T-cell (primary cell): ENCODE data around the gene TNS4. TPM values are rescaled to one million over a fixed set of nuclear protein-coding genes. Genes with fewer than 3 reads are reported as not detected.

Experiments
- ATAC-seq, 4 experiments: fragments of 200-7000 bp in 3 of 4; fragments of 150-1000 bp in 1 of 4; cut with Tn5 transposase; replicated peaks in 1 of 4; 1 replicate in 3 of 4; 2 replicates in 1 of 4; pipeline ENCODE4 v1.10.0; 2021; ENCODE audit warnings: moderate library complexity in 3 of 4, mild to moderate bottlenecking in 2 of 4, moderate number of reproducible peaks in 1 of 4
- CTCF ChIA-PET, 2 donors: fragments of 300-600 bp; sonication (Branson Sonifier 250); formaldehyde crosslinking; loops; one replicate each; lab custom pipeline; 2022; ENCODE audit warnings: antibody characterized with exemption in 2 of 2; lab: Charles Lee
- POLR2A ChIA-PET, 2 donors: fragments of 300-600 bp; sonication (Branson Sonifier 250); formaldehyde crosslinking; loops; one replicate each; lab custom pipeline; 2022; ENCODE audit warnings: antibody characterized with exemption in 2 of 2; lab: Charles Lee
- DNase-seq, 35 experiments: peaks; one replicate each; pipeline versions ENCODE4 v3.0.0 to v3.0.0-alpha.2; 2013 to 2023
- H3K27ac ChIP-seq: one replicate; pipeline ENCODE4 v1.5.1; 2013; ENCODE audit warnings: low read length
- H3K27me3 ChIP-seq, 2 experiments: replicated peaks in 1 of 2; 1 replicate in 1 of 2; 2 replicates in 1 of 2; pipeline versions ENCODE4 v1.6.1 to v1.7.0; 2013; ENCODE audit warnings: low read length in 1 of 2, mixed read lengths in 1 of 2; ENCODE audit not compliant: control insufficient read depth in 2 of 2, insufficient read depth in 2 of 2; ENCODE audit errors: extremely low read depth in 1 of 2
- H3K36me3 ChIP-seq, 2 donors: 1 replicate in 1 of 2; 2 replicates in 1 of 2; pipeline versions ENCODE4 v1.6.1 to v1.7.0; 2013; ENCODE audit warnings: low read length in 1 of 2; ENCODE audit not compliant: control insufficient read depth in 2 of 2, insufficient read depth in 1 of 2; ENCODE audit errors: extremely low read depth in 1 of 2
- H3K4me1 ChIP-seq, 2 experiments: 1 replicate in 1 of 2; 2 replicates in 1 of 2; pipeline versions ENCODE4 v1.6.1 to v1.7.0; 2013; ENCODE audit warnings: low read length in 2 of 2, mixed read lengths in 1 of 2; ENCODE audit not compliant: insufficient read depth in 2 of 2, control insufficient read depth in 1 of 2; ENCODE audit errors: extremely low read depth in 1 of 2
- H3K4me3 ChIP-seq, 2 donors: 1 replicate in 1 of 2; 2 replicates in 1 of 2; pipeline versions ENCODE4 v1.5.1 to v1.7.0; 2013; ENCODE audit warnings: mild to moderate bottlenecking in 2 of 2, low read length in 1 of 2, moderate library complexity in 1 of 2; ENCODE audit not compliant: control insufficient read depth in 1 of 2; ENCODE audit errors: extremely low read depth in 1 of 2
- H3K9me3 ChIP-seq: 2 replicates; pipeline ENCODE4 v1.7.0; 2013
- H3K27ac Mint-ChIP-seq, 2 donors: one replicate each; pipeline ENCODE4 v1.8.0; 2020 to 2021; ENCODE audit warnings: mild to moderate bottlenecking in 2 of 2, mixed read lengths in 2 of 2
- H3K27me3 Mint-ChIP-seq, 2 donors: one replicate each; pipeline ENCODE4 v1.8.0; 2021 to 2022; ENCODE audit warnings: mixed read lengths in 2 of 2
- H3K36me3 Mint-ChIP-seq: one replicate; pipeline ENCODE4 v1.8.0; 2021; ENCODE audit warnings: mixed read lengths
- H3K4me1 Mint-ChIP-seq, 3 donors: one replicate each; pipeline ENCODE4 v1.8.0; 2020 to 2022; ENCODE audit warnings: mixed read lengths in 3 of 3, mild to moderate bottlenecking in 1 of 3
- H3K4me3 Mint-ChIP-seq, 3 donors: one replicate each; pipeline ENCODE4 v1.8.0; 2020 to 2022; ENCODE audit warnings: mild to moderate bottlenecking in 3 of 3, mixed read lengths in 3 of 3, moderate library complexity in 3 of 3
- H3K9me3 Mint-ChIP-seq, 3 donors: one replicate each; pipeline ENCODE4 v1.8.0; 2020 to 2022; ENCODE audit warnings: mixed read lengths in 3 of 3
- WGBS: methylation state at CpG from one replicate; pipeline ENCODE4 v1.1.5; 2013; ENCODE audit warnings: missing lambda C conversion rate; ENCODE audit not compliant: insufficient coverage; 5-methylcytosine and 5-hydroxymethylcytosine counted together
- total RNA-seq, 35 experiments: library from RNA in 6 of 35; stranded (reverse) in 6 of 35; fragments of 120-200 nt in 1 of 35; gene quantifications; one replicate each; pipeline versions ENCODE4 v1.2.1 to v1.2.4 and lab custom pipeline; 2013 to 2026

TNS4 gene
- total RNA-seq, 5 donors from 2014 or later (not counting 1 experiment from before 2014, with no cell fraction given) = 0.55 to 3.7 (median 0.66) TPM

DNA sequence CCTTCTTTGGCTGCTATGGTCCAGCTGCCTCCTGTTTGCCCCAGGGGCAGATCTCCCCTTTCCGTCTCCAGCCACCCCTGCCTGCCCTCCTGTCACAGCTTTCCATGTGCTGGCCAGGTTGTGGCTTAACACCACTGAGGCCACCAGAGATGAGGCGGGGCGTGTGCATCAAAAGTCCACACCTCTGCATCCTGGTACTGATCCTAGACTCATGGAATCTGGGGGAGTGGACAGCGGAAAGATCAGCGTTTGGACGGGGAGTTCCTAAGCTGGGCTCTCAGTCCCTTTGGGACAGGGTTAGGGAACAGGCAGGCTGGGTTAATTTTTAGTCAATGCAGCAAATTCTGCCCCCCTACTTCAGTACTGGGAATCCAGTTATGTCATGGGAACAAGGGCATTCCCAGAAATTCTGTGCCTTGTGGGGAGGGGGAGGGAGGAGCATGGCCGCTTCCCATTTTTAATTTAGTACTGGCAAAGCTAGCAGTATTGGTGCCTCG, 54.2 kb downstream of the TNS4 start:
- Histone ChIP-seq H3K27ac (no peak overlapping the region), H3K4me3 (no peak overlapping the region), H3K4me1 (peaks cover 2 to 44% of the 10 kb centered on the region in 2 experiments), H3K36me3 (no peaks in the 10 kb centered on the region), H3K9me3 (no peaks in the 10 kb centered on the region), H3K27me3 (peaks cover 0 to 29% of the 10 kb centered on the region in 2 experiments)
- no peaks in the 10 kb centered on the region for H3K9me3 Mint-ChIP-seq
- CTCF ChIA-PET = interaction anchor here in 1 of 2 donors (0.6 to 1.2 kb wide), 3 partner anchors 29 to 89 kb away, joined by 3 read pairs; partner anchors contain the start of gene TOP2A
- H3K4me3 Mint-ChIP-seq = no peak overlapping the region
- POLR2A ChIA-PET = interaction anchor here in 1 of 2 donors (0.6 kb wide), 1 partner anchor 317 kb away, joined by 4 read pairs; no protein-coding TSS in a partner anchor
- H3K36me3 Mint-ChIP-seq = no peaks in the 10 kb centered on the region
- no peak for DNase-seq
- H3K4me1 Mint-ChIP-seq = peaks cover 32 to 50% (median 38%) of the 10 kb centered on the region in 3 donors
- no peak for ATAC-seq
- WGBS = 90% methylated on average over 3 of the region's 8 CpGs
- peaks cover under 1 to 3% of the 10 kb centered on the region in 2 donors for H3K27me3 Mint-ChIP-seq
- H3K27ac Mint-ChIP-seq = no peak overlapping the region

- peak overlapping the region; percentile 21 to 77 (median 63) for H3K4me3 Mint-ChIP-seq
- peaks cover 35 to 53% (median 38%) of the 10 kb centered on the region in 3 donors for H3K4me1 Mint-ChIP-seq
- Histone ChIP-seq H3K27ac (no peak overlapping the region), H3K27me3 (peaks cover 0 to 26% of the 10 kb centered on the region in 2 experiments), H3K36me3 (no peaks in the 10 kb centered on the region), H3K4me1 (peaks cover 2 to 44% of the 10 kb centered on the region in 2 experiments), H3K4me3 (no peak overlapping the region), H3K9me3 (no peaks in the 10 kb centered on the region)
- no peak for ATAC-seq
- CTCF ChIA-PET = interaction anchor here in 1 of 2 donors (0.6 to 0.7 kb wide), 2 partner anchors 453 to 1732 kb away, joined by 3 read pairs; no protein-coding TSS in a partner anchor
- no peaks in the 10 kb centered on the region for H3K36me3 Mint-ChIP-seq
- POLR2A ChIA-PET = interaction anchor here in 1 of 2 donors (0.6 kb wide), 1 partner anchor 922 kb away, joined by 3 read pairs; no protein-coding TSS in a partner anchor
- H3K27ac Mint-ChIP-seq = peak overlapping the region in 1 of 2 donors; percentile 63
- peaks cover 0 to 3% of the 10 kb centered on the region in 2 donors for H3K27me3 Mint-ChIP-seq
- H3K9me3 Mint-ChIP-seq = no peaks in the 10 kb centered on the region
- WGBS = 100% methylated on average over 3 of the region's 11 CpGs
- no peak for DNase-seq
Observed at GRCh38 chr17:40445751-40446468, 55.5 kb downstream of the TNS4 start.

GRCh38 chr17:40443988-40444899, 57.2 kb downstream of the TNS4 start:
- Mint-ChIP-seq H3K27ac (peak overlapping the region; percentile 75 to 88), H3K9me3 (no peaks in the 10 kb centered on the region), H3K36me3 (no peaks in the 10 kb centered on the region), H3K4me3 (peak overlapping the region; percentile 63 to 79 (median 77)), H3K27me3 (peaks cover 0 to 3% of the 10 kb centered on the region in 2 donors), H3K4me1 (peaks cover 33 to 51% (median 38%) of the 10 kb centered on the region in 3 donors)
- Histone ChIP-seq H3K27me3 (peaks cover 0 to 29% of the 10 kb centered on the region in 2 experiments), H3K36me3 (no peaks in the 10 kb centered on the region), H3K27ac (no peak overlapping the region), H3K9me3 (no peaks in the 10 kb centered on the region), H3K4me1 (peaks cover 2 to 44% of the 10 kb centered on the region in 2 experiments), H3K4me3 (peak overlapping the region; percentile 52 to 55)
- ATAC-seq (peak; percentile 6 to 22 (median 16)), DNase-seq (peak in 2 of 35 experiments; percentile 29 to 30)
- ChIA-PET POLR2A (interaction anchor here in 1 of 2 donors (0.7 kb wide), 1 partner anchor 215 kb away, joined by 4 read pairs; no protein-coding TSS in a partner anchor), CTCF (interaction anchor here (0.6 to 1.7 kb wide), 6 partner anchors 10 to 90 kb away, joined by 3 to 9 read pairs (median 6); partner anchors contain the start of gene TOP2A (in 1 of the 2))
- 31% methylated on average over 7 of the region's 15 CpGs for WGBS

DNA sequence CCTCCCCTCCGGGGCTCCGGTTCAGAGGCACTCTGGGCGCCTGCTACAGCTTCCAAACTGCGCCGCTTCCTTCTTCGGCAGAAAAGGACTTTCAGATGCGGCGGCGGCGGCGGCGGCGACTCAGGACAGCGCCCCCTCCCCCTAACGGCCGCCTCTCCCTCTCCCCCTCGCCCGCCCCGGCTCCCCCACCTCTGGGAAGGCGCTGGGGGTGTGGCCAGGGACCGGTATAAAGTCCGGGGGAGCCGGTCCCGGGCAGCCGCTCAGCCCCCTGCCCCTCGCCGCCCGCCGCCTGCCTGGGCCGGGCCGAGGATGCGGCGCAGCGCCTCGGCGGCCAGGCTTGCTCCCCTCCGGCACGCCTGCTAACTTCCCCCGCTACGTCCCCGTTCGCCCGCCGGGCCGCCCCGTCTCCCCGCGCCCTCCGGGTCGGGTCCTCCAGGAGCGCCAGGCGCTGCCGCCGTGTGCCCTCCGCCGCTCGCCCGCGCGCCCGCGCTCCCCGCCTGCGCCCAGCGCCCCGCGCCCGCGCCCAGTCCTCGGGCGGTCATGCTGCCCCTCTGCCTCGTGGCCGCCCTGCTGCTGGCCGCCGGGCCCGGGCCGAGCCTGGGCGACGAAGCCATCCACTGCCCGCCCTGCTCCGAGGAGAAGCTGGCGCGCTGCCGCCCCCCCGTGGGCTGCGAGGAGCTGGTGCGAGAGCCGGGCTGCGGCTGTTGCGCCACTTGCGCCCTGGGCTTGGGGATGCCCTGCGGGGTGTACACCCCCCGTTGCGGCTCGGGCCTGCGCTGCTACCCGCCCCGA, 58.0 kb downstream of the TNS4 start, which contains the start of gene IGFBP4:
Gene IGFBP4, plus strand, starts transcription at position 255 of the 792 bp plus-strand sequence. Its CDS starts 286 bp downstream, at position 541.
- 1% methylated on average over 88 of the region's 98 CpGs for WGBS
- POLR2A ChIA-PET = no interaction called here
- H3K4me3 Mint-ChIP-seq = peak within 1 kb of the TSS; percentile 63 to 79 (median 77)

DNA sequence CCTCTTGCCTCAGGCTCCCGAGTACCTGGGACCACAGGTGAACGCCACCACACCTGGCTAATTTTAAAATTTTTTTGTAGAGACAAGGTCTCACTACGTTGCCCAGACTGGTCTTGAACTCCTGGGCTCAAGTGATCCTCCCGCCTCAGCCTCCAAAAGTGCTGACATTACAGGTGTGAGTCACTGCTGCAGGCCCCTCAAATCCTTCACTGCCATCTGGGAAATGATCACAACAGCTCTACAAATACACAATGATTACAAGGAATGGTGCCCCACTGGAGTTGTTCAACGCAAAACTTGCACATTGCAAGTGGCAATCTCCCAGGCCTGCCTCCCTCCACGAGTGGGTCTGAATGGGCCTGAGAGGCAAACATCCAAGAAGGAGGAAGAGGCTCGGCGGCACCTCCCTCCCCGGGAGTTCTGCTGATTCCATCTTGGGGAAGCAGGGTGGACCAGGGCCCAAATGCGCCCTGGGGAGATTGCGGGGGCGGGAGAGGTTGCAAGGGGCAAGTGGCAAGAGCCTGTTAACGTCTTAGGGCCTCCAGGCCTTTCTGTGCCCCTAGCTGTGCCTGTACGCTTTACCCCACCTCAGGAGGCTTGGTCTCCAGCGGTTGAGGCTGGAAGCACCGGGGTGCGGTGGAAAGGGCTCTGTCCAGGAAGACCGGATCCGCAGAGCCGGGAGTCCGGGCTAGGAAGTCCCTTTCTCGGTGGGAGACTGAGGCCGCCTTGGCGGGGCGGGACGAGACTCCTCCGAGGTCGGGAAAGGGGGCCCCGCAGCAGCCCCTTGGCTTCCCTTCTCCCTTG, 58.8 kb downstream of the TNS4 start:
- H3K9me3 ChIP-seq = no peaks in the 10 kb centered on the region
- peaks cover 0 to 35% of the 10 kb centered on the region in 2 experiments for H3K4me1 ChIP-seq
- H3K27ac ChIP-seq = no peak overlapping the region
- H3K27me3 ChIP-seq = peaks cover 0 to 26% of the 10 kb centered on the region in 2 experiments
- H3K9me3 Mint-ChIP-seq = no peaks in the 10 kb centered on the region
- H3K27me3 Mint-ChIP-seq = peaks cover 0 to 2% of the 10 kb centered on the region in 2 donors
- DNase-seq (no peak), ATAC-seq (no peak)
- no peaks in the 10 kb centered on the region for H3K36me3 Mint-ChIP-seq
- H3K4me1 Mint-ChIP-seq = peaks cover 22 to 37% (median 26%) of the 10 kb centered on the region in 3 donors
- ChIA-PET POLR2A (no interaction called here), CTCF (interaction anchor here in 1 of 2 donors (1.5 kb wide), 1 partner anchor 117 kb away, joined by 4 read pairs; no protein-coding TSS in a partner anchor)
- H3K36me3 ChIP-seq = no peaks in the 10 kb centered on the region
- WGBS = 70% methylated on average over 24 of the region's 29 CpGs
- peak overlapping the region; percentile 44 to 63 (median 63) for H3K4me3 Mint-ChIP-seq
- no peak overlapping the region for H3K27ac Mint-ChIP-seq
- H3K4me3 ChIP-seq = peak overlapping the region in 1 of 2 donors; percentile 32

More for the DNA sequence above, 58.0 kb downstream of the TNS4 start, which contains the start of gene IGFBP4:
- Mint-ChIP-seq H3K27ac (peak within 1 kb of the TSS; percentile 75 to 88), H3K4me1 (peaks cover 30 to 45% (median 33%) of the 10 kb centered on the region in 3 donors), H3K27me3 (peaks cover 0 to 3% of the 10 kb centered on the region in 2 donors), H3K36me3 (no peaks in the 10 kb centered on the region), H3K9me3 (no peaks in the 10 kb centered on the region)
- no peak within 1 kb of the TSS for H3K27ac ChIP-seq
- peak; percentile 81 to 87 (median 86) for ATAC-seq
- peaks cover 0 to 26% of the 10 kb centered on the region in 2 experiments for H3K27me3 ChIP-seq
- CTCF ChIA-PET = interaction anchor here in 1 of 2 donors (0.7 to 1.7 kb wide), 5 partner anchors 9 to 90 kb away, joined by 3 to 8 read pairs (median 5); partner anchors contain the start of gene TOP2A
- H3K9me3 ChIP-seq = no peaks in the 10 kb centered on the region
- H3K4me3 ChIP-seq = peak within 1 kb of the TSS; percentile 52 to 55
- peak in 34 of 35 experiments; percentile 17 to 79 (median 51) for DNase-seq
- H3K4me1 ChIP-seq = peaks cover 2 to 41% of the 10 kb centered on the region in 2 experiments
- H3K36me3 ChIP-seq = no peaks in the 10 kb centered on the region
